Suprapubic skin (tissue), 4 donors: ENCODE results near the gene TCF12. TPM values are rescaled to one million over a fixed set of nuclear protein-coding genes. Genes with fewer than 3 reads are reported as not detected.

Experiments
- DNase-seq, 2 donors: peaks; one replicate each; pipeline ENCODE4 v3.0.0-alpha.2; 2019; ENCODE audit warnings: low spot score in 2 of 2
- H3K27ac ChIP-seq: fragments of 200-600 bp; sonication (generic); one replicate; pipeline ENCODE4 v1.5.1; 2019
- H3K27me3 ChIP-seq: fragments of 200-600 bp; sonication (generic); one replicate; pipeline ENCODE4 v1.5.1; 2019
- H3K36me3 ChIP-seq: fragments of 200-600 bp; sonication (generic); one replicate; pipeline ENCODE4 v1.5.1; 2019
- H3K4me1 ChIP-seq: fragments of 200-600 bp; sonication (generic); one replicate; pipeline ENCODE4 v1.5.1; 2019
- H3K4me3 ChIP-seq: fragments of 200-600 bp; sonication (generic); one replicate; pipeline ENCODE4 v1.5.1; 2019; ENCODE audit warnings: mild to moderate bottlenecking
- H3K9me3 ChIP-seq: fragments of 200-600 bp; sonication (generic); one replicate; pipeline ENCODE4 v1.5.1; 2019
- CTCF ChIP-seq, 2 donors: fragments of 200-600 bp in 1 of 2; fragments of 450-650 bp in 1 of 2; sonication (generic) in 1 of 2; IDR thresholded peaks; one replicate each; pipeline ENCODE4 v1.5.1; 2016 to 2019; ENCODE audit warnings: antibody characterized with exemption in 2 of 2, mild to moderate bottlenecking in 1 of 2, moderate library complexity in 1 of 2
- EP300 ChIP-seq: sonication (generic); formaldehyde crosslinking; IDR thresholded peaks from one replicate; pipeline ENCODE4 v1.6.1; 2017; ENCODE audit warnings: antibody characterized with exemption
- POLR2A ChIP-seq, 2 donors: fragments of 450-650 bp; IDR thresholded peaks; one replicate each; pipeline ENCODE4 v1.6.1; 2017; ENCODE audit warnings: antibody characterized with exemption in 2 of 2, mild to moderate bottlenecking in 2 of 2, moderate library complexity in 2 of 2
- POLR2AphosphoS5 ChIP-seq, 3 donors: sonication (generic); formaldehyde crosslinking; IDR thresholded peaks; one replicate each; pipeline ENCODE4 v1.6.1; 2017; ENCODE audit warnings: antibody characterized with exemption in 3 of 3
- WGBS: methylation state at CpG from one replicate; pipeline ENCODE4 v1.1.5; 2018; 5-methylcytosine and 5-hydroxymethylcytosine counted together
- total RNA-seq, 4 donors: library from RNA; depleted of rRNA; stranded (reverse); fragments of >200 nt; gene quantifications; one replicate each; pipeline ENCODE4 v1.1.0, GENCODE V29; 2016

Gene TCF12
- total RNA-seq, 4 donors from 2014 or later, result 91.3 to 118 (median 105) TPM

- no peaks in the 10 kb centered on the region for H3K27me3 ChIP-seq
- peaks cover 43% of the 10 kb centered on the region for H3K36me3 ChIP-seq
- no peaks in the 10 kb centered on the region for H3K4me1 ChIP-seq
- H3K4me3 ChIP-seq, result no peak overlapping the region
- H3K9me3 ChIP-seq, result no peaks in the 10 kb centered on the region
- 91% methylated on average over 9 of the region's 9 CpGs for WGBS
- no peak for DNase-seq
- H3K27ac ChIP-seq, result no peak overlapping the region
- TF ChIP-seq POLR2A (IDR thresholded peaks at IDR 0.05) (no peak), EP300 (no peak), POLR2AphosphoS5 (IDR thresholded peaks at IDR 0.05) (no peak), CTCF (IDR thresholded peaks at IDR 0.05) (no peak)
Observed at GRCh38 chr15:57272771-57273357, 354.4 kb downstream of the TCF12 start.

GRCh38 chr15:57273402-57273801 is 355.0 kb downstream of the TCF12 start:
- Histone ChIP-seq H3K4me1 (no peaks in the 10 kb centered on the region), H3K27ac (no peak overlapping the region), H3K4me3 (no peak overlapping the region), H3K36me3 (peaks cover 43% of the 10 kb centered on the region), H3K27me3 (no peaks in the 10 kb centered on the region), H3K9me3 (no peaks in the 10 kb centered on the region)
- no peak for TF ChIP-seq CTCF (IDR thresholded peaks at IDR 0.05)
- TF ChIP-seq POLR2AphosphoS5 (IDR thresholded peaks at IDR 0.05), result no peak
- no peak for TF ChIP-seq POLR2A (IDR thresholded peaks at IDR 0.05)
- no peak for TF ChIP-seq EP300
- WGBS, result 65% methylated on average over 1 of the region's 1 CpG
- DNase-seq, result no peak

GRCh38 chr15:57278439-57278838 is 360.0 kb downstream of the TCF12 start:
- H3K9me3 ChIP-seq, result no peaks in the 10 kb centered on the region
- no peak overlapping the region for H3K27ac ChIP-seq
- no peaks in the 10 kb centered on the region for H3K4me1 ChIP-seq
- H3K27me3 ChIP-seq, result no peaks in the 10 kb centered on the region
- TF ChIP-seq EP300 (no peak), POLR2A (IDR thresholded peaks at IDR 0.05) (no peak), CTCF (IDR thresholded peaks at IDR 0.05) (no peak), POLR2AphosphoS5 (IDR thresholded peaks at IDR 0.05) (no peak)
- H3K36me3 ChIP-seq, result peaks cover 58% of the 10 kb centered on the region
- 85% methylated on average over 3 of the region's 3 CpGs for WGBS
- DNase-seq, result no peak
- no peak overlapping the region for H3K4me3 ChIP-seq

GRCh38 chr15:57280464-57280863 is 362.0 kb downstream of the TCF12 start:
- H3K4me1 ChIP-seq, result no peaks in the 10 kb centered on the region
- no peak for DNase-seq
- H3K36me3 ChIP-seq, result peaks cover 41% of the 10 kb centered on the region
- H3K27me3 ChIP-seq, result no peaks in the 10 kb centered on the region
- no peak for TF ChIP-seq EP300
- TF ChIP-seq POLR2AphosphoS5 (IDR thresholded peaks at IDR 0.05), result no peak
- no peak for TF ChIP-seq CTCF (IDR thresholded peaks at IDR 0.05)
- no peak for TF ChIP-seq POLR2A (IDR thresholded peaks at IDR 0.05)
- H3K4me3 ChIP-seq, result no peak overlapping the region
- no peaks in the 10 kb centered on the region for H3K9me3 ChIP-seq
- no peak overlapping the region for H3K27ac ChIP-seq
- WGBS, result 94% methylated on average over 3 of the region's 3 CpGs

- 89% methylated on average over 8 of the region's 8 CpGs for WGBS
- no peaks in the 10 kb centered on the region for H3K4me1 ChIP-seq
- TF ChIP-seq POLR2AphosphoS5 (IDR thresholded peaks at IDR 0.05) (no peak), CTCF (IDR thresholded peaks at IDR 0.05) (no peak), EP300 (no peak), POLR2A (IDR thresholded peaks at IDR 0.05) (no peak)
- H3K36me3 ChIP-seq, result peaks cover 45% of the 10 kb centered on the region
- DNase-seq, result no peak
- no peaks in the 10 kb centered on the region for H3K27me3 ChIP-seq
- H3K4me3 ChIP-seq, result no peak overlapping the region
- H3K27ac ChIP-seq, result no peak overlapping the region
- no peaks in the 10 kb centered on the region for H3K9me3 ChIP-seq
Observed at GRCh38 chr15:57281321-57281720, 362.9 kb downstream of the TCF12 start.
